Endothelial cell (in vitro differentiated cells): ENCODE data around the gene MOB2. TPM values are rescaled to one million over a fixed set of nuclear protein-coding genes. Genes with fewer than 3 reads are reported as not detected.

Experiments used
- DNase-seq: peaks from one replicate; pipeline ENCODE4 v3.0.0; 2021; ENCODE audit warnings: low spot score
- H3K27ac Mint-ChIP-seq: one replicate; pipeline ENCODE4 v1.8.0; 2021; ENCODE audit warnings: mixed read lengths, inconsistent platforms; ENCODE audit not compliant: unreplicated experiment
- H3K27me3 Mint-ChIP-seq: one replicate; pipeline ENCODE4 v1.8.0; 2021; ENCODE audit warnings: mild to moderate bottlenecking, moderate library complexity, mixed read lengths, inconsistent platforms; ENCODE audit not compliant: unreplicated experiment
- H3K36me3 Mint-ChIP-seq: one replicate; pipeline ENCODE4 v1.8.0; 2021; ENCODE audit warnings: mild to moderate bottlenecking, low read depth, mixed read lengths, inconsistent platforms; ENCODE audit not compliant: unreplicated experiment
- H3K4me1 Mint-ChIP-seq: one replicate; pipeline ENCODE4 v1.8.0; 2021; ENCODE audit warnings: mild to moderate bottlenecking, mixed read lengths, inconsistent platforms; ENCODE audit not compliant: unreplicated experiment
- H3K4me3 Mint-ChIP-seq: one replicate; pipeline ENCODE4 v1.8.0; 2021; ENCODE audit warnings: mild to moderate bottlenecking, mixed read lengths, inconsistent platforms; ENCODE audit not compliant: unreplicated experiment
- H3K9me3 Mint-ChIP-seq: one replicate; pipeline ENCODE4 v1.8.0; 2021; ENCODE audit warnings: mixed read lengths, inconsistent platforms; ENCODE audit not compliant: unreplicated experiment
- CTCF ChIP-seq: fragments of 200-600 bp; sonication (generic); IDR thresholded peaks from one replicate; pipeline ENCODE4 v1.5.0; 2021; ENCODE audit warnings: antibody characterized with exemption; ENCODE audit not compliant: unreplicated experiment
- total RNA-seq: library from RNA; stranded (reverse); fragmentation: NEBNext Ultra II Directional; extraction: Animal tissue kit (Norgen Biotek cat#: 25700); gene quantifications from one replicate; pipeline ENCODE4 v1.2.1, GENCODE V29; 2021; ENCODE audit not compliant: unreplicated experiment

Gene MOB2
- total RNA-seq, 1 donor from 2014 or later = 37.5 TPM

- no peak overlapping the region for H3K27ac Mint-ChIP-seq
- H3K4me3 Mint-ChIP-seq = no peak overlapping the region
- peaks cover 9% of the 10 kb centered on the region for H3K27me3 Mint-ChIP-seq
- H3K36me3 Mint-ChIP-seq = peaks cover 5% of the 10 kb centered on the region
- no peak for TF ChIP-seq CTCF
- DNase-seq = no peak
- H3K4me1 Mint-ChIP-seq = peaks cover 9% of the 10 kb centered on the region
- H3K9me3 Mint-ChIP-seq = no peaks in the 10 kb centered on the region
Measured at GRCh38 chr11:1501421-1502167, 15.0 kb upstream of the MOB2 start.

- Mint-ChIP-seq H3K4me1 (peaks cover 8% of the 10 kb centered on the region), H3K9me3 (no peaks in the 10 kb centered on the region), H3K27ac (no peak overlapping the region), H3K36me3 (peaks cover 9% of the 10 kb centered on the region), H3K27me3 (peaks cover 9% of the 10 kb centered on the region), H3K4me3 (no peak overlapping the region)
- no peak for DNase-seq
- TF ChIP-seq CTCF = no peak
Measured at GRCh38 chr11:1500466-1501420, 14.2 kb upstream of the MOB2 start.

- Mint-ChIP-seq H3K4me3 (peak overlapping the region; percentile 48), H3K36me3 (peaks cover 9% of the 10 kb centered on the region), H3K27ac (no peak overlapping the region), H3K4me1 (peaks cover 8% of the 10 kb centered on the region), H3K9me3 (no peaks in the 10 kb centered on the region), H3K27me3 (peaks cover 6% of the 10 kb centered on the region)
- TF ChIP-seq CTCF = no peak
- no peak for DNase-seq
Measured at GRCh38 chr11:1499899-1500298, 13.3 kb upstream of the MOB2 start.

- DNase-seq = no peak
- Mint-ChIP-seq H3K27me3 (peaks cover 6% of the 10 kb centered on the region), H3K4me3 (no peak overlapping the region), H3K27ac (peak overlapping the region; percentile 5), H3K36me3 (peaks cover 9% of the 10 kb centered on the region), H3K9me3 (no peaks in the 10 kb centered on the region), H3K4me1 (peaks cover 8% of the 10 kb centered on the region)
- no peak for TF ChIP-seq CTCF
Measured at GRCh38 chr11:1499261-1499890, 12.8 kb upstream of the MOB2 start.
